ENCODE results near the gene MAP1B. TPM values are rescaled to one million over a fixed set of nuclear protein-coding genes. Genes with fewer than 3 reads are reported as not detected.

MAP1B gene
- polyA plus RNA-seq, 1 donor from 2014 or later, result 234 TPM

GRCh38 chr5:72079288-72079687 is 28.0 kb upstream of the MAP1B start:
- Histone ChIP-seq H3K27me3 (ENCODE audit: insufficient read depth, low read depth, low read length) (no peaks in the 10 kb centered on the region), H3K9ac (ENCODE audit: low read length) (no peak overlapping the region), H4K20me1 (ENCODE audit: insufficient read depth) (no peaks in the 10 kb centered on the region), H3F3A (ENCODE audit: insufficient read depth, low read length, poor library complexity, severe bottlenecking) (no peaks in the 10 kb centered on the region), H3K9me2 (ENCODE audit: insufficient read depth, low read length) (no peaks in the 10 kb centered on the region), H3K36me3 (ENCODE audit: insufficient read depth, low read length) (no peaks in the 10 kb centered on the region), H3K9me3 (ENCODE audit: low read length) (no peaks in the 10 kb centered on the region), H2AFZ (ENCODE audit: low read depth, low read length) (no peak overlapping the region), H3K4me2 (ENCODE audit: low read length) (no peak overlapping the region), H3K4me3 (ENCODE audit: low read length) (no peak overlapping the region), H3K27ac (ENCODE audit: low read length) (no peak overlapping the region), H3K79me2 (replicated peaks; ENCODE audit: insufficient read depth, low read length) (no peaks in the 10 kb centered on the region)
- TF ChIP-seq POLR2AphosphoS5 (IDR thresholded peaks at IDR 0.05) (no peak), EP300 (conservative IDR thresholded peaks at IDR 0.05; ENCODE audit: poor library complexity, severe bottlenecking) (no peak), CTCF (IDR thresholded peaks at IDR 0.05; ENCODE audit: poor library complexity, severe bottlenecking) (no peak), RAD21 (conservative IDR thresholded peaks at IDR 0.05) (no peak), TAF1 (IDR thresholded peaks at IDR 0.05; ENCODE audit: low read depth) (no peak), SMC3 (conservative IDR thresholded peaks at IDR 0.05; ENCODE audit: poor library complexity) (no peak), MXI1 (conservative IDR thresholded peaks at IDR 0.05; ENCODE audit: poor library complexity, severe bottlenecking) (no peak), EZH2 (IDR thresholded peaks at IDR 0.05; ENCODE audit: borderline replicate concordance, insufficient read depth, low read length, poor library complexity, severe bottlenecking) (no peak), REST (IDR thresholded peaks at IDR 0.05; ENCODE audit: borderline replicate concordance) (no peak)

GRCh38 chr5:72082048-72082447 is 25.2 kb upstream of the MAP1B start:
- Histone ChIP-seq H4K20me1 (ENCODE audit: insufficient read depth) (no peaks in the 10 kb centered on the region), H3K79me2 (replicated peaks; ENCODE audit: insufficient read depth, low read length) (no peaks in the 10 kb centered on the region), H3K9me3 (ENCODE audit: low read length) (no peaks in the 10 kb centered on the region), H3K36me3 (ENCODE audit: insufficient read depth, low read length) (no peaks in the 10 kb centered on the region), H3F3A (ENCODE audit: insufficient read depth, low read length, poor library complexity, severe bottlenecking) (no peaks in the 10 kb centered on the region), H3K27ac (ENCODE audit: low read length) (no peak overlapping the region), H3K4me2 (ENCODE audit: low read length) (no peak overlapping the region), H3K9ac (ENCODE audit: low read length) (no peak overlapping the region), H3K9me2 (ENCODE audit: insufficient read depth, low read length) (no peaks in the 10 kb centered on the region), H3K27me3 (ENCODE audit: insufficient read depth, low read depth, low read length) (no peaks in the 10 kb centered on the region), H2AFZ (ENCODE audit: low read depth, low read length) (no peak overlapping the region), H3K4me3 (ENCODE audit: low read length) (no peak overlapping the region)
- no peak for TF ChIP-seq TAF1 (IDR thresholded peaks at IDR 0.05; ENCODE audit: low read depth)
- TF ChIP-seq MXI1 (conservative IDR thresholded peaks at IDR 0.05; ENCODE audit: poor library complexity, severe bottlenecking), result no peak
- TF ChIP-seq POLR2AphosphoS5 (IDR thresholded peaks at IDR 0.05), result no peak
- TF ChIP-seq REST (IDR thresholded peaks at IDR 0.05; ENCODE audit: borderline replicate concordance), result no peak
- TF ChIP-seq EP300 (conservative IDR thresholded peaks at IDR 0.05; ENCODE audit: poor library complexity, severe bottlenecking), result no peak
- no peak for TF ChIP-seq CTCF (IDR thresholded peaks at IDR 0.05; ENCODE audit: poor library complexity, severe bottlenecking)
- TF ChIP-seq SMC3 (conservative IDR thresholded peaks at IDR 0.05; ENCODE audit: poor library complexity), result no peak
- TF ChIP-seq RAD21 (conservative IDR thresholded peaks at IDR 0.05), result no peak
- TF ChIP-seq EZH2 (IDR thresholded peaks at IDR 0.05; ENCODE audit: borderline replicate concordance, insufficient read depth, low read length, poor library complexity, severe bottlenecking), result no peak
